MG63 (cell line): ENCODE data around the gene DCBLD1. TPM values are rescaled to one million over a fixed set of nuclear protein-coding genes. Genes with fewer than 3 reads are reported as not detected.

ENCODE experiments used
- DNase-seq: peaks from one replicate; pipeline ENCODE4 v3.0.0-alpha.2; 2020
- H3K27me3 ChIP-seq: fragments of 250-450 bp; sonication (Bioruptor Pico); 2 replicates; pipeline ENCODE4 v1.5.1; 2020; ENCODE audit warnings: mild to moderate bottlenecking, moderate library complexity
- H3K36me3 ChIP-seq: fragments of 250-450 bp; sonication (Bioruptor Pico); 2 replicates; pipeline ENCODE4 v1.5.1; 2020; ENCODE audit warnings: mild to moderate bottlenecking, moderate library complexity
- H3K4me3 ChIP-seq: fragments of 250-450 bp; sonication (Bioruptor Pico); 2 replicates; pipeline ENCODE4 v1.5.1; 2020; ENCODE audit warnings: mild to moderate bottlenecking, moderate library complexity
- H3K9me3 ChIP-seq: fragments of 250-450 bp; sonication (Bioruptor Pico); 2 replicates; pipeline ENCODE4 v1.5.1; 2020; ENCODE audit warnings: mild to moderate bottlenecking, moderate library complexity
- total RNA-seq: library from RNA; depleted of rRNA; stranded (reverse); fragments of >200 nt; shearing (Covaris generic); gene quantifications from 2 replicates; pipeline ENCODE4 v1.2.3, GENCODE V29; 2014; ENCODE audit warnings: low replicate concordance

The DCBLD1 gene
- total RNA-seq, 1 experiment from 2014 or later: 20.9 TPM

GRCh38 chr6:117487821-117488220 lies 5.3 kb downstream of the DCBLD1 start:
- no peaks in the 10 kb centered on the region for H3K27me3 ChIP-seq
- H3K9me3 ChIP-seq: no peaks in the 10 kb centered on the region
- peaks cover 25% of the 10 kb centered on the region for H3K36me3 ChIP-seq
- no peak overlapping the region for H3K4me3 ChIP-seq
- DNase-seq: no peak

DNA sequence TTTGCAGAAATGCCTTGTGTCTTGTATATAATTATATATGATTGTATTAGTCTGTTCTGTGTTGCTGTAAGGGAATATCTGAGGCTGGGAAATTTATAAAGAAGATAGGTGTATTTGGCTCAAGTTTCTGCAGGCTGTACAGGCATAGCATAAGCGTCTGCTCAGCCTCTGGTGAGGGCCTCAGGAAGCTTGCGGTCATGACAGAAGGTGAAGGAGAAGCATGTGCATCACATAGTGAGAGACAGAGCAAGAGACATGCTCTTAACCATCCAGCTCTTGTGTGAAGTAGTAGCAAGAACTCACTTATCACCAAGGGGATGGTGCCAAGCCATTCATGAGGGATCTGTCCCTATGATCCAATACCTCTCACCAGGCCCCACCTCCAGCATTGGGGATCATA lies 6.5 kb downstream of the DCBLD1 start:
- no peak overlapping the region for H3K4me3 ChIP-seq
- no peaks in the 10 kb centered on the region for H3K27me3 ChIP-seq
- H3K9me3 ChIP-seq: no peaks in the 10 kb centered on the region
- peaks cover 25% of the 10 kb centered on the region for H3K36me3 ChIP-seq
- DNase-seq: no peak

DNA sequence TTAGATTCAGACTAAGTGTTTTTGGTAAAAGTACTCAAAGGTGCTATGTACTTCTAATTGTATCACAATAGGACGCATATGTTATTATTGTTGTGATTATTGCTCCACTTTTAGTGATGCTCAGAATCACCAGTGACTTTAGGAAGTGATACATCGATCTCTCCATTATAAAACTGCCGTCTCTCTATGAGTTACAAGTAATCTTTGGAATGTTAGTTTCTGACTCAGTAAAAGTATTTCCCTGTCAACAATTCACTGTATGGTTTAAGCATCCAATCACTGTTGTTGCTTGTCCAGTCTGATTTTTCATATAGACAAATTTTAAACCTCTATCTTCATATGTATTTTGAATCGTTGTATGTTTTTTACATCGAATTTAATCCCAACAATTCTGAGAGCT lies 9.4 kb downstream of the DCBLD1 start:
- H3K27me3 ChIP-seq: no peaks in the 10 kb centered on the region
- H3K4me3 ChIP-seq: no peak overlapping the region
- H3K36me3 ChIP-seq: peaks cover 6% of the 10 kb centered on the region
- H3K9me3 ChIP-seq: no peaks in the 10 kb centered on the region
- no peak for DNase-seq

- Histone ChIP-seq H3K4me3 (no peak overlapping the region), H3K36me3 (no peaks in the 10 kb centered on the region; the same call in none of the 2 replicates), H3K9me3 (no peaks in the 10 kb centered on the region), H3K27me3 (no peaks in the 10 kb centered on the region)
- no peak for DNase-seq
Observed at GRCh38 chr6:117493470-117493869, 11.0 kb downstream of the DCBLD1 start.

- Histone ChIP-seq H3K27me3 (no peaks in the 10 kb centered on the region), H3K9me3 (no peaks in the 10 kb centered on the region), H3K4me3 (no peak overlapping the region), H3K36me3 (no peaks in the 10 kb centered on the region; the same call in none of the 2 replicates)
- DNase-seq: no peak
Observed at GRCh38 chr6:117494283-117494682, 11.8 kb downstream of the DCBLD1 start.

GRCh38 chr6:117494694-117495318 lies 12.3 kb downstream of the DCBLD1 start:
- Histone ChIP-seq H3K9me3 (no peaks in the 10 kb centered on the region), H3K27me3 (no peaks in the 10 kb centered on the region), H3K4me3 (no peak overlapping the region), H3K36me3 (no peaks in the 10 kb centered on the region; the same call in none of the 2 replicates)
- no peak for DNase-seq

GRCh38 chr6:117495425-117495824 lies 13.0 kb downstream of the DCBLD1 start:
- no peak for DNase-seq
- no peaks in the 10 kb centered on the region; the same call in none of the 2 replicates for H3K36me3 ChIP-seq
- no peaks in the 10 kb centered on the region for H3K27me3 ChIP-seq
- H3K9me3 ChIP-seq: no peaks in the 10 kb centered on the region
- no peak overlapping the region for H3K4me3 ChIP-seq

DNA sequence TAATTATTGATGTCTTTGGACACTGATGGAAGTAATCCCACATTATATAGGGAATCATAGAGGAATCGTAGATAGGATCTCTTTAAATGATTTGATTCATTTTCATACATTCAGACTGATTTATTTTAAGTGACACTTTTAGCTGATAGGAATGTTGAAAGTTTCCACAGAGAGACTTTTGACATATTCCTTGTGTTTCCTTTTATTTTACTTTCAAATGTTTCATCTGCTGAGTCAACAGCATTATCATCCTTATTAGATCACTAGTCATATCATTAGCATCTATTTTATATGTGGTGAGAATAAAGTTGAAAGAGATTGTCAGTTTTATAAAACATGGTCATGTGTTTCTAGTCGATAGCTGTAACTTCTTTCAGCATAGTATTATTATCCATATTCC lies 13.4 kb downstream of the DCBLD1 start:
- no peaks in the 10 kb centered on the region; the same call in none of the 2 replicates for H3K36me3 ChIP-seq
- H3K27me3 ChIP-seq: no peaks in the 10 kb centered on the region
- no peaks in the 10 kb centered on the region for H3K9me3 ChIP-seq
- DNase-seq: no peak
- no peak overlapping the region for H3K4me3 ChIP-seq

- DNase-seq: no peak
- no peaks in the 10 kb centered on the region for H3K27me3 ChIP-seq
- H3K4me3 ChIP-seq: no peak overlapping the region
- no peaks in the 10 kb centered on the region; the same call in none of the 2 replicates for H3K36me3 ChIP-seq
- H3K9me3 ChIP-seq: no peaks in the 10 kb centered on the region
Observed at GRCh38 chr6:117496383-117496990, 14.0 kb downstream of the DCBLD1 start.

GRCh38 chr6:117497237-117497636 lies 14.8 kb downstream of the DCBLD1 start:
- no peak for DNase-seq
- H3K36me3 ChIP-seq: no peaks in the 10 kb centered on the region; the same call in none of the 2 replicates
- no peak overlapping the region for H3K4me3 ChIP-seq
- H3K9me3 ChIP-seq: no peaks in the 10 kb centered on the region
- H3K27me3 ChIP-seq: no peaks in the 10 kb centered on the region

GRCh38 chr6:117498159-117498558 lies 15.7 kb downstream of the DCBLD1 start:
- H3K4me3 ChIP-seq: no peak overlapping the region
- H3K9me3 ChIP-seq: no peaks in the 10 kb centered on the region

DNA sequence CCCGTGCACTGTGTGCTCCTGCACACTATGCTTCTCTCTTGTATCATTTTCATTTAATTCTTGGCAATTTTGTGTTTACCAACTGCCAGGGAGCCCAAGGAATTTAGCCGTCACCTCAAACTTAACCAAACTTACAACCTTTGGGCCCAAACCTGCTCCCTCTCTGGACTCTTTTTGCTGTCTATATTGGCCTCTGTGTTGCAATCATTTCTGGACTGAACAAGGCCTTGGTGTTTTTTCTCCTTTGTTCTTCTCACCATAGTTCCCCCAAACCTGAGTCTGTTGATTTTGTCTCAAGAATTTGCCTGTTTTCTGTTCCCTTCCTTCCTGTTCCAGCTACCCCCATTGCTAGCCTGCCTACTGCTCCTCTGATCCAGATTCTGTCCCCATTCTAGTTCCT lies 19.2 kb downstream of the DCBLD1 start:
- no peaks in the 10 kb centered on the region for H3K27me3 ChIP-seq
- H3K4me3 ChIP-seq: no peak overlapping the region
- no peaks in the 10 kb centered on the region for H3K9me3 ChIP-seq
- peaks cover 31% of the 10 kb centered on the region for H3K36me3 ChIP-seq
- no peak for DNase-seq

More at GRCh38 chr6:117498159-117498558, 15.7 kb downstream of the DCBLD1 start:
- H3K36me3 ChIP-seq: peaks cover 2% of the 10 kb centered on the region
- no peaks in the 10 kb centered on the region for H3K27me3 ChIP-seq
- no peak for DNase-seq

DNA sequence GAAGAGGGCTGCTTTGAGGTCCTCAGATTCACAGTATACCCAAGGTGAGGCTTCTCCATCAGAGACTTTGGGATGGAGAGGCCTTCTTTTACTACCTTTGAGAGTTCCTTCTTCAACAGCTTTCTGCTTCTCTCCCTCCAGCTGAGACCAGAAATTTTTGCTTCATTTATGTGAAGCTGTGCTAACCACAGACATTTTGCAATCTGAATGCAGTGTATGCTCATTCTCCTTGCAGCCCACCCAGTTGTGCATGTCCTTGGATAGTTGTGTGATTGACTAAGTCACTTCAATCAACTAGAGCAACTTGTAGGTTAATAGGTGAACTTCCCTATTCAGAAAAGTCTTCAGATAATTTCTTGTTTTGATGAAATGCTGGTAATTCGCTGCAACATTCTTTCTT lies 20.1 kb downstream of the DCBLD1 start:
- Histone ChIP-seq H3K36me3 (peaks cover 36% of the 10 kb centered on the region), H3K9me3 (no peaks in the 10 kb centered on the region), H3K4me3 (no peak overlapping the region), H3K27me3 (no peaks in the 10 kb centered on the region)
- no peak for DNase-seq

DNA sequence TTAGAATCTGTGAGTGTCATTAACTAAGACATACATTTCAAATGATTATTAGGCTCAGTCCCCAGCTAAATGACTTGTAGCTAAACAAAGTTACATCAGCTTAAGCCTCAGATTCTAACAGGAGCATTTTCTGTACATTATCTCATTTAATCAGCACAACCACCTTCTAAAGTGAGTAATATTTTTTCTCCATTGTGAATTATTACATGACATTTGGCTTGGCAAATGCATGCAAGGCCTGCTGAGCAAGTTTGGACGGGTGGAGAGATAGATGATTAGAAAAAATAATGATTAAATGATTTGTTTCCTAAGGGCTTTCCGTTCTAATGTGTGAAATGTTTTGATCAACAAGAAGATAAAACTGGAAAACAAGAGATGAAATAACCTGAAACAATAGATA lies 20.7 kb downstream of the DCBLD1 start:
- Histone ChIP-seq H3K9me3 (no peaks in the 10 kb centered on the region), H3K36me3 (peaks cover 36% of the 10 kb centered on the region), H3K4me3 (no peak overlapping the region), H3K27me3 (no peaks in the 10 kb centered on the region)
- no peak for DNase-seq

DNA sequence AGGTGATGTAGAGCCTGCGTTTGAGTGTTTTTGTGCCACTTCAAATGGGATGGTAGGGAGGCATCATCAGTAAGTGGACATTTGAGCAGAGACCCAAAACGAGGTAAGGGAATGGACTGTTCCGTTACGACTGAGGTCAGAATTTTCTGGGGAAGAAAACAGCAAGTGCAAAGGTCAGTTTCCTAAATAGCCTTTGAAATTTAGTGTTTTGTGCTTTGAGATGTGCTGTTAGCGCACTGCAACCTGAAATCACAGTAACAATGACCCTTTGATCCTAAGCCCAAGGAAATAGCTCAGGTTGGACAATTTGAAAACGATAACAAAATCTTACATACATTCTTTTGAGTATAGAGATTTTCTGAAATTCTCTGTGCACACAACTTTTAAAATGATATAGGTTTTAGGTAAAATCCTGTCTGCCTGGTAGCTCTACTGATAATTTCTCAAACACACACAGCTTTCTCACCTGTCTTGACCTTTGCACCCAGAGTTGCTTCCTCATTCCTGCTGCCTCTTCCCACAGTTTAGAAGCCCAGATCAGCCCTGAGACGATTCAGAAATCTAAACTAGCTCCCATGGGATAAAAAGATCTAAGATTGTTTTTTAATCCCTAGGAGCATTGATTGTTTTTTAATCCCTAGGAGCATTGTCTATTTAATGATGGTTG lies 22.1 kb downstream of the DCBLD1 start:
- DNase-seq: no peak
- H3K9me3 ChIP-seq: no peaks in the 10 kb centered on the region
- H3K4me3 ChIP-seq: no peak overlapping the region
- no peaks in the 10 kb centered on the region for H3K27me3 ChIP-seq
- H3K36me3 ChIP-seq: peaks cover 43% of the 10 kb centered on the region

GRCh38 chr6:117505311-117505710 lies 22.8 kb downstream of the DCBLD1 start:
- no peak for DNase-seq
- H3K9me3 ChIP-seq: no peaks in the 10 kb centered on the region
- no peak overlapping the region for H3K4me3 ChIP-seq
- no peaks in the 10 kb centered on the region for H3K27me3 ChIP-seq
- H3K36me3 ChIP-seq: peaks cover 43% of the 10 kb centered on the region

DNA sequence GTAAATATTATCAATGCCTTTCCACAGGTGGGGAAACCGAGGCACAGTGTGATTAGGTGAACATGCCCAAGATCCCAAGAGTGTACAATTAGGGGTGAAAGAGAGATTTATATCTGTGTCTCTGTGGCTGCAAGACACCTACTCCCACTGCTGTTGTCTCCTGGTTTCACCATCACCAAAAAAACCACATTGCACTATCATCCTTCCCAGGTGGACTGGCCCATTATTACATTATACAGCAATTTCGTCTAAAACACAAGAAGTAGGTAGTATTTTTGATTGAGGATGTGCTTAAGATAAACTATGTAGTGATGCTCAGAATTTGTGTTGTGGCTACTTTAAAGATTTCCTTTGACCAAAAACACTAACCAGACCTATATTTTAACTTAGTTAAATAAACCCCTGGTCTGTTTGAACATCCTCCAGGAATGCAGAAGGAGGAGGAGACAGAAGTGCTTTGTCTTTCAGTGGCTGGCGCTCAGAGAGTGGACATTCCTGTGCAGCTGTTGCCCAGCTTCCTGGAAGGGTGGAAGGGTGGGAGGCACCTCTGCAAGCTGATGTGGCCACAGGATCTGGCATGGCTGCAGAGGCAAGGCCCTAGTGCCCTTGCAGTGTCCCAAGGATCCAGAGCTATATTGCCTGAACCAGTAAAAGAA lies 23.8 kb downstream of the DCBLD1 start:
- Histone ChIP-seq H3K27me3 (no peaks in the 10 kb centered on the region), H3K36me3 (peaks cover 45% of the 10 kb centered on the region), H3K9me3 (no peaks in the 10 kb centered on the region), H3K4me3 (no peak overlapping the region)
- peak; percentile 81 for DNase-seq
